HG02943 (cell line): ENCODE measurements around the gene ARHGEF1.
"Not testable (repeated sequence)": the region's sequence is repeated elsewhere in the genome, so short reads cannot be mapped to it uniquely, and the experiment has no call there.

Experiments
- ATAC-seq: cut with Tn5 transposase; IDR thresholded peaks from one replicate; pipeline ENCODE4 v1.9.1; 2021; ENCODE audit warnings: mild to moderate bottlenecking, low read depth, moderate library complexity; ENCODE audit not compliant: unreplicated experiment

Gene ARHGEF1

GRCh38 chr19:41928754-41929535 is 46.0 kb downstream of the ARHGEF1 start:
- no peak for ATAC-seq

- no peak for ATAC-seq
Measured at GRCh38 chr19:41929536-41930071, 46.6 kb downstream of the ARHGEF1 start.

GRCh38 chr19:41930322-41930722 is 47.3 kb downstream of the ARHGEF1 start:
- no peak for ATAC-seq

GRCh38 chr19:41930926-41931592 is 48.1 kb downstream of the ARHGEF1 start:
- ATAC-seq, result no peak

- ATAC-seq, result no peak
Measured at GRCh38 chr19:41932259-41932719, 49.3 kb downstream of the ARHGEF1 start.

- ATAC-seq, result no peak
Measured at GRCh38 chr19:41932720-41933332, 49.8 kb downstream of the ARHGEF1 start.

- ATAC-seq, result no peak
Measured at GRCh38 chr19:41933693-41934426, 50.9 kb downstream of the ARHGEF1 start.

- ATAC-seq, result no peak
Measured at GRCh38 chr19:41934849-41935374, 51.9 kb downstream of the ARHGEF1 start.

GRCh38 chr19:41935760-41936415 is 52.9 kb downstream of the ARHGEF1 start:
- ATAC-seq, result no peak

GRCh38 chr19:41936416-41936850 is 53.4 kb downstream of the ARHGEF1 start:
- ATAC-seq, result no peak

- no peak for ATAC-seq
Measured at GRCh38 chr19:41936961-41937360, 54.0 kb downstream of the ARHGEF1 start.

GRCh38 chr19:41937525-41938468 is 54.8 kb downstream of the ARHGEF1 start:
- ATAC-seq, result no peak

- ATAC-seq, result not testable (repeated sequence)
Measured at GRCh38 chr19:41939209-41939608, 56.2 kb downstream of the ARHGEF1 start.

- no peak for ATAC-seq
Measured at GRCh38 chr19:41939861-41940730, 57.1 kb downstream of the ARHGEF1 start.

- no peak for ATAC-seq
Measured at GRCh38 chr19:41940731-41941409, 57.9 kb downstream of the ARHGEF1 start.

- no peak for ATAC-seq
Measured at GRCh38 chr19:41941410-41942202, 58.6 kb downstream of the ARHGEF1 start.
